ENCODE data around the gene CCL23.

Gene CCL23

DNA sequence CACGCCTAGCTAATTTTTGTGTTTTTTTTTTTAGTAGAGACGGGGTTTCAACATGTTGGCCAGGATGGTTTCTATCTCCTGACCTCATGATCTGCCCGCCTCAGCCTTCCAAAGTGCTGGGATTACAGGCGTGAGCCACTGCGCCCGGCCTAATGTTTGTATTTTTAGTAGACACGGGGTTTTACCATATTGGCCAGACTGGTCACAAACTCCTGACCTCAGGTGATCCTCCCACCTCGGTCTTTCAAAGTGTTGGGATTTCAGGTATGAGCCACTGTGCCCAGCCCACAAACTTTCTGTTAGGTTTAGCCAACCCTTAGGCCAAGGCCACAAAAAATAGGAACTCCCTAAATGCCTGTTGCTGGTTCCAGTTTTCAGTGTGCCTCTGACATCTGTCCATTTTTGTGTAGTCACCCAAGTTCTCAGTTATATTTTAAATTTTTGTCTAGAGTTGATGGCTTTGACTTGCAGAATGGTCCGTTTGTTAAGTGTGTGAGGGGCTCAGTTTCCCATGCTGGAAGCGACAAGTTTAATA, 49.2 kb downstream of the CCL23 start:
- DNase-seq, result no peak

DNA sequence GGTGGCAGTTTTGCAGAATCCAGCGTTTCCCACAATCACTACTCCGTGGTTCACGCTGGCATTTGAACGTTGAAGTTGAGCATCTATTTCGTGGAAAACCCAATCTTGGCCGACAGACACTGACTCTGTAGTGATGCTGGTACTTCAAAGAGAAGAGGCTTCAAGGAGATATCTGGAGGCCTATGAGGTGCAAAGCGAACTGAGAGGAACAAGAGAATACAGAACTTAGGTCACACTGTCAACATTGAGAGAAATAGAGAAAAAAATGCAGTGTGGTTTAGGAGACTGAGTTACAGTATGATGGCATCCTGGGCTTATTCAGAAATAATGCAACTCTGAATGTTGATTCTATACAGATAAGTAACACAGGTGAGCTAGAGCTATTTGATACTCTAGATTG, 52.5 kb downstream of the CCL23 start:
- DNase-seq, result no peak

DNA sequence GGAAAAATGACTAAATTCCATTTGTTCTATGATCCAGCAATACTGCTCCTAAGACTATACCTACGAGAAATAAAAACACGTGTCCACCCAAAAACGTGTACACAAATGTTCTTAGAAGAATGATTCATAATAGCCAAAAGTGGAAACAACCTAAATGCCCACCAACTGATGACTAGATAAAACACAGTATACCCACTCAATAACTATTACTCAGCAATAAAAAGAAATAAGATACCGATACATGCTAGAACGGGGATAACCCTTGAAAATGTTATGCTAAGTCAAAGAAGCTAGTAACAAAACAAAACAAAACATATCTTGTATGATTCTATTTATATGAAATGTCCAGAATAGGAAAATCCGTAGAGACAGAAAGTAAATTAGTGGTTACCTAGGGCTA, 54.1 kb downstream of the CCL23 start:
- no peak for DNase-seq

All from NCI-H526 (cell line).